Common myeloid progenitor, CD34-positive (primary cell): ENCODE results near the gene TSKU.

Source experiments
- CTCF ChIA-PET: fragments of 350-600 bp; sonication (Branson Sonifier 250); formaldehyde crosslinking; loops from one replicate; lab custom pipeline; 2021; ENCODE audit warnings: antibody characterized with exemption; lab: Charles Lee
- POLR2A ChIA-PET: fragments of 350-600 bp; sonication (Branson Sonifier 250); formaldehyde crosslinking; loops from one replicate; lab custom pipeline; 2021; ENCODE audit warnings: antibody characterized with exemption; lab: Charles Lee
- DNase-seq, 3 donors: peaks; one replicate each; pipeline versions ENCODE4 v3.0.0 to v3.0.0-alpha.2; 2013
- H3K27ac ChIP-seq, 2 experiments: 1 replicate in 1 of 2; 2 replicates in 1 of 2; pipeline ENCODE4 v1.7.0; 2013; ENCODE audit warnings: inconsistent platforms in 2 of 2, low read length in 2 of 2, mild to moderate bottlenecking in 2 of 2, low read depth in 1 of 2, moderate library complexity in 1 of 2; ENCODE audit not compliant: severe bottlenecking in 2 of 2, insufficient read depth in 1 of 2, poor library complexity in 1 of 2
- H3K27me3 ChIP-seq, 5 experiments: replicated peaks in 2 of 5; 1 replicate in 3 of 5; 2 replicates in 2 of 5; pipeline versions ENCODE4 v1.6.1 to v1.7.0; 2013; ENCODE audit warnings: low read length in 4 of 5, mild to moderate bottlenecking in 2 of 5, moderate library complexity in 2 of 5, inconsistent platforms in 1 of 5; ENCODE audit not compliant: insufficient read depth in 5 of 5, control insufficient read depth in 4 of 5
- H3K36me3 ChIP-seq, 4 experiments: 1 replicate in 2 of 4; 2 replicates in 2 of 4; pipeline versions ENCODE4 v1.6.1 to v1.7.0; 2013; ENCODE audit warnings: low read length in 3 of 4, control low read depth in 1 of 4, mild to moderate bottlenecking in 1 of 4; ENCODE audit not compliant: control insufficient read depth in 4 of 4, insufficient read depth in 4 of 4
- H3K4me1 ChIP-seq, 4 experiments: 1 replicate in 3 of 4; 2 replicates in 1 of 4; pipeline versions ENCODE4 v1.6.1 to v1.7.1; 2013; ENCODE audit warnings: low read length in 3 of 4, mild to moderate bottlenecking in 3 of 4, control low read depth in 1 of 4, inconsistent platforms in 1 of 4, moderate library complexity in 1 of 4; ENCODE audit not compliant: control insufficient read depth in 4 of 4, insufficient read depth in 4 of 4; ENCODE audit errors: control extremely low read depth in 1 of 4
- H3K4me3 ChIP-seq, 7 experiments: 1 replicate in 4 of 7; 2 replicates in 3 of 7; pipeline versions ENCODE4 v1.5.1 to v1.7.0; 2013; ENCODE audit warnings: mild to moderate bottlenecking in 7 of 7, low read length in 6 of 7, moderate library complexity in 6 of 7, inconsistent platforms in 2 of 7, low read depth in 2 of 7, control low read depth in 1 of 7; ENCODE audit not compliant: insufficient read depth in 4 of 7, control insufficient read depth in 1 of 7; ENCODE audit errors: extremely low read depth in 1 of 7
- H3K9me3 ChIP-seq, 5 experiments: 1 replicate in 4 of 5; 2 replicates in 1 of 5; pipeline versions ENCODE4 v1.6.1 to v1.7.1; 2013; ENCODE audit warnings: low read length in 4 of 5, mild to moderate bottlenecking in 2 of 5, inconsistent platforms in 1 of 5, low read depth in 1 of 5, moderate library complexity in 1 of 5; ENCODE audit not compliant: control insufficient read depth in 4 of 5, insufficient read depth in 2 of 5; ENCODE audit errors: control extremely low read depth in 1 of 5
- WGBS: methylation state at CpG from one replicate; pipeline ENCODE4 v1.1.5; 2013; ENCODE audit not compliant: insufficient coverage; 5-methylcytosine and 5-hydroxymethylcytosine counted together

TSKU gene

DNA sequence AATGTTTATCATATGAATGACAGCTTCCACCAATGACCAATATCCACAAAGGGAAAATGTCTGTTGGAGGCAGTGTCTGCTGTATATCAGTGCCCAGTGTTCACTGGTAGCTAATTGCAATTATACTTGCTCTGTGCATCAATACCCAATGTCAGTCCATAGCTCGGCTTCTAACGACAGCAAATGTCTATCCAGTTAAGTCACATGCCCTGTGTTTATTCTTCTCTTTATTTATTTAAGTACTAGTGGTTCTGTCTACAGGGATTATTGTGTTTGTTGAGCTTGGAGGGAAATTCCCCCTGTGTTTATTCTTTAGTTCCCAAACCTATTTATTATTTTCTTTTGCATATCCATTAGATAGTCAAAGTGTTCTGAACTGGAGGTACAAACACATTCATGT is 18.6 kb downstream of the TSKU start:
- Histone ChIP-seq H3K9me3 (no peaks in the 10 kb centered on the region), H3K4me3 (no peak overlapping the region), H3K4me1 (peaks cover 0 to 10% (median 9%) of the 10 kb centered on the region in 4 experiments), H3K27ac (no peak overlapping the region), H3K36me3 (no peaks in the 10 kb centered on the region), H3K27me3 (peaks cover 0 to 2% (median 0%) of the 10 kb centered on the region in 5 experiments)
- ChIA-PET POLR2A (no interaction called here), CTCF (interaction anchor here (0.9 to 7.0 kb wide), 9 partner anchors 8 to 156 kb away, joined by 3 to 123 read pairs (median 3); no protein-coding TSS in a partner anchor)
- no peak for DNase-seq
- WGBS = no CpG with 5 or more reads among the region's 2 CpGs

DNA sequence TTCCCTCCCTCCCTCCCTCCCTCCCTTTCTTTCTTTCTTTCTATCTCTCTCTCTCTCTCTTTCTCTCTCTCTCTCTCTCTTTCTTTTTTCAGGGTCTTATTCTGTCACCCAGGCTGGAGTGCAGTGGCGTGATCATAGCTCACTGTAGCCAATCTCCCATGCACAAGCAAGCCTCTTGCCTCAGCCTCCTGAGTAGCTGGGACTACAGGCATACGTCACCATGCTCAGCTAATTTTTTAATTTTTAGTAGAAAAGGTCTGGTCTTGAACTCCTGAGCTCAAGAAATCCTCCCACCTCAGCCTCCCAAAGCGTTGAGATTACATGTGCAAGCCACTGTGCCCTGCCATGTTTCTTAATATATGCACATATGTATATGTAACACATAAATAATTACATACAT is 19.0 kb downstream of the TSKU start:
- Histone ChIP-seq H3K27ac (no peak overlapping the region), H3K4me3 (no peak overlapping the region), H3K9me3 (no peaks in the 10 kb centered on the region), H3K36me3 (no peaks in the 10 kb centered on the region), H3K4me1 (peaks cover 0 to 10% (median 9%) of the 10 kb centered on the region in 4 experiments), H3K27me3 (peaks cover 0 to 2% (median 0%) of the 10 kb centered on the region in 5 experiments)
- POLR2A ChIA-PET = no interaction called here
- CTCF ChIA-PET = interaction anchor here (0.9 to 7.0 kb wide), 6 partner anchors 9 to 117 kb away, joined by 3 to 123 read pairs (median 4); no protein-coding TSS in a partner anchor
- DNase-seq = no peak
- 100% methylated on average over 1 of the region's 3 CpGs for WGBS

DNA sequence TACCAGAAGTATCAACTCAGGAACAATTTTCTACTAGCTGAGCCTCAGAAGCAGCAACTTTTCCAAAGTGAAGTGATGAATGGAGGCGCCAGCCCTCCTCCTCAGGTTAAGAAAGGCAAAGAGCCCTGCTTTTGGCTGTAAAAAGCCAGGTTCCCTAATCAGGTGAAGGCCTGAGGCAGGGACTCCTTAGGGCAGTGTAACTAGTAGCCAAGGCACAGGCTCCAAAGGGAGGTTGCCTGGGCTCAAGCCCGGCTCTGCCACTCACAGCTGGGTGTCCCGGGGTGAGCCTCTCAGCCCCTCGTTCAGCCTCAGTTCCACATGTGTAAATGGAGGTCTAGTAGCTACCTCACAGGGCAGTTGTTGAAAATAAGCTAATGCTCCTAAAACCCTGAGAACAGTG is 19.5 kb downstream of the TSKU start:
- no peaks in the 10 kb centered on the region for H3K36me3 ChIP-seq
- H3K27ac ChIP-seq = no peak overlapping the region
- WGBS = 100% methylated on average over 4 of the region's 4 CpGs
- H3K4me1 ChIP-seq = peaks cover 0 to 14% (median 9%) of the 10 kb centered on the region in 4 experiments
- H3K27me3 ChIP-seq = peaks cover 0 to 2% (median 0%) of the 10 kb centered on the region in 5 experiments
- H3K9me3 ChIP-seq = no peaks in the 10 kb centered on the region
- DNase-seq = no peak
- H3K4me3 ChIP-seq = no peak overlapping the region
- POLR2A ChIA-PET = no interaction called here
- CTCF ChIA-PET = interaction anchor here (0.8 to 7.0 kb wide), 4 partner anchors 68 to 117 kb away, joined by 3 to 123 read pairs (median 15); no protein-coding TSS in a partner anchor

DNA sequence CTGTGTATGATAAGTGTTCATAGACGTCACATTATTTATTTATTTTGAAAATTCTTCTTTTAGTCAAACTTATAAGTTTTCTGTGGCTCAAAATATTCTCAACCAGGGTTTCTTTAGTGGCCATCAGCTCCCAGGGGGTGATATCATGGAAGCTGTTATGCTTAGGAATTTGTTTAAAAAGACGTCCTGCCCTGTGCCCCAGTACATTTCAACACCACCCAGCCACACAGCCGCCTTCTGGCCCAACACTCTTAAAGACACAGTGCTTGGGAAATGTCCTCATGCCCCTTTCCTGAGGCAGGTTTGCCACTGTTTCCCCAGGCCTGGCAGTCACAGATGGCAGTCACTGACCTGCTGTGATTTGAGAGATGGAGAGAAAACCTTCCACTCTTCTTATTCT is 19.9 kb downstream of the TSKU start:
- H3K27me3 ChIP-seq = peaks cover 0 to 2% (median 0%) of the 10 kb centered on the region in 5 experiments
- CTCF ChIA-PET = interaction anchor here (0.8 to 7.0 kb wide), 4 partner anchors 69 to 116 kb away, joined by 3 to 123 read pairs (median 15); no protein-coding TSS in a partner anchor
- H3K36me3 ChIP-seq = no peaks in the 10 kb centered on the region
- no peaks in the 10 kb centered on the region for H3K9me3 ChIP-seq
- POLR2A ChIA-PET = no interaction called here
- peaks cover 0 to 14% (median 9%) of the 10 kb centered on the region in 4 experiments for H3K4me1 ChIP-seq
- H3K4me3 ChIP-seq = no peak overlapping the region
- DNase-seq = no peak
- 100% methylated on average over 2 of the region's 3 CpGs for WGBS
- H3K27ac ChIP-seq = no peak overlapping the region

DNA sequence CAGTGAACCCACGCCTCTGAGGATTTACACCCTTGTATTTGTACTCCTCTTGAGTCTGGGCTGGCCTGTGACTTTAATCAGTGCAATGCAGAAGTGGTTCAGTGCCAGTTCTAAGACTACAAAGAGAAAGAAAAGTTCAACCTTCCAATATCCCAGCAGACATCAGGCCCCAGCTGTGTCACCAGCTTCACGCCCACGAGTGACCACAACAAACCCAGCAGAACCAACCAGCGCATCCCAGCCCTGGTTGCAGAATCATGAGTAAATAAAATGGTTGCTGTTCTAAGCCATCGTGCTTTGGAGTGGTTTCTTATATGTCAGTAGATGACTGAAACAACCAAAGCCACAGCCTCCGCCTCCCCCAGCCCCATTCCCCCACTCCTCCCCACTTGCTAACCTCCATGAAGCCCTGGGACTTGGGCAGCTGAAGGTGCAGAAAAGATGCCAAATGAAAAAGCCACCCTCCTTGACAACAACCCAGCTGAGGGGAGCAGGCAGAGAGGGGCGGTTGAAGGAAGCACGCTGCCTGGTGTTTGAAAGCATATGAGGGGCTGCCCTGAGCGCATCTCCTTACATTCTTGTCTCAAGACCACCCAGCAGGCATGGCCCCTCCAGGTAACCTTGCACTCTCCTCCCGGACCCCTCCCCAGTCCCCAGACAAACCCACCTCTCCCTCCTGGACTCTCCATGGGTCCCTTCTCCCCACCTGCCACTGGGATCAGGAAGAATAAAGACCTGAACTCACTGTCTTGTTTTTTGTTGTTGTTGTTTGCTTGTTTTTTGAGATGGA is 20.9 kb downstream of the TSKU start:
- Histone ChIP-seq H3K4me3 (no peak overlapping the region), H3K27me3 (peaks cover 0 to 2% (median 0%) of the 10 kb centered on the region in 5 experiments), H3K36me3 (no peaks in the 10 kb centered on the region), H3K27ac (no peak overlapping the region), H3K9me3 (no peaks in the 10 kb centered on the region), H3K4me1 (peaks cover 0 to 12% (median 7%) of the 10 kb centered on the region in 4 experiments)
- ChIA-PET CTCF (interaction anchor here (0.7 to 7.0 kb wide), 6 partner anchors 9 to 287 kb away, joined by 3 to 123 read pairs (median 4); no protein-coding TSS in a partner anchor), POLR2A (no interaction called here)
- WGBS = 94% methylated on average over 3 of the region's 10 CpGs
- DNase-seq = no peak

DNA sequence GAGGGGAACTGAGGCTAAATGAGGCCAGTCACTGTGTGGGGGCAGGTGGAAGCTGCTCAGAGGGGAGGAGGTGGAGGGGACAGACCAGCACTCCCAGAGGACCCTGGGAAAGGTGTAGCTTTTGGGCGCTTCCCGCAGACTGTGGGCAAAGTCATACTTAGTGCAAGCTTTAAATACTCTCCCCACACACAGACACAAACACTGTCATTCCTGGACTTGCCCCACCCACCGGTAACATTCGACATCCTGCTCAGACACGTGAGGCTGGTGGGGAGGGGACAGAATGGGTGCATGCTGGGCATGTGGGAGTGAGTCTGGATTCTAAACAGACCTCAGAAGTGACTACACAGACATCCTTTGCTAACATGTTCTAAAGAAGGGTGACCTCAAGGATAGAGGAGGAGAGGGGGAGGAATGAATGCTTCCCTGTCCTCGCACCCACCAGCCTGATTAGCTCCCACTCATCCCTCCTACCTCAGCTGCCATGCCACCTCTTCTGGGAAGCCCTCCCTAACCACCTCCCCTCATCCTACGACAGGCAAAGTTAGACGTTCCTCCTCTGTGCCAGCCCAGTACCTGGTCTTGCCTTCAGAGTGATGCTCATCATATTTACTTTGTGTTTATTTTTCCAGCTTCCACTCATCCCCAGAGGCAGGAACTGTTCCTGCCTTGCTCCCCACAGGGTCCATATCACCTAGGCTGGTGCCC is 22.2 kb downstream of the TSKU start:
- H3K4me1 ChIP-seq = peaks cover 0 to 5% (median 0%) of the 10 kb centered on the region in 4 experiments
- H3K9me3 ChIP-seq = no peaks in the 10 kb centered on the region
- H3K27me3 ChIP-seq = peaks cover 0 to 2% (median 0%) of the 10 kb centered on the region in 5 experiments
- no peak overlapping the region for H3K4me3 ChIP-seq
- 47% methylated on average over 3 of the region's 8 CpGs for WGBS
- CTCF ChIA-PET = interaction anchor here (1.0 to 1.9 kb wide), 13 partner anchors 8 to 286 kb away, joined by 3 to 25 read pairs (median 4); no protein-coding TSS in a partner anchor
- no peak for DNase-seq
- H3K36me3 ChIP-seq = no peaks in the 10 kb centered on the region
- H3K27ac ChIP-seq = no peak overlapping the region
- POLR2A ChIA-PET = no interaction called here
